ENCODE results near the gene TIMM13. TPM values are rescaled to one million over a fixed set of nuclear protein-coding genes. Genes with fewer than 3 reads are reported as not detected.

Gene TIMM13
- total and polyA plus RNA-seq, 9 donors = 99.2 to 120 (median 107) TPM

- H3K36me3 ChIP-seq (ENCODE audit: control insufficient read depth, insufficient read depth, low read length) = no peaks in the 10 kb centered on the region
- H3K27ac ChIP-seq (ENCODE audit: low read length) = no peak overlapping the region
- H3K9me3 ChIP-seq (replicated peaks; ENCODE audit: control insufficient read depth, low read depth, low read length) = peaks cover 2% of the 10 kb centered on the region
- no peak overlapping the region for H3K4me3 ChIP-seq (ENCODE audit: low read length)
- WGBS (ENCODE audit: insufficient coverage) = 68% methylated on average over 25 of the region's 29 CpGs
- DNase-seq = no peak
- no peaks in the 10 kb centered on the region for H3K27me3 ChIP-seq (ENCODE audit: control insufficient read depth, insufficient read depth, low read length)
- no peaks in the 10 kb centered on the region for H3K4me1 ChIP-seq (ENCODE audit: control insufficient read depth, insufficient read depth, low read length)
Measured at GRCh38 chr19:2415281-2415972, 12.0 kb downstream of the TIMM13 start.

GRCh38 chr19:2413629-2414028 lies 13.8 kb downstream of the TIMM13 start:
- H3K4me1 ChIP-seq (ENCODE audit: control insufficient read depth, insufficient read depth, low read length) = no peaks in the 10 kb centered on the region
- H3K36me3 ChIP-seq (ENCODE audit: control insufficient read depth, insufficient read depth, low read length) = no peaks in the 10 kb centered on the region
- H3K27me3 ChIP-seq (ENCODE audit: control insufficient read depth, insufficient read depth, low read length) = peaks cover 3% of the 10 kb centered on the region
- H3K4me3 ChIP-seq (ENCODE audit: low read length) = no peak overlapping the region
- no peak for DNase-seq
- H3K9me3 ChIP-seq (replicated peaks; ENCODE audit: control insufficient read depth, low read depth, low read length) = peaks cover 10% of the 10 kb centered on the region
- H3K27ac ChIP-seq (ENCODE audit: low read length) = no peak overlapping the region
- 89% methylated on average over 15 of the region's 16 CpGs for WGBS (ENCODE audit: insufficient coverage)

- no peaks in the 10 kb centered on the region for H3K36me3 ChIP-seq (ENCODE audit: control insufficient read depth, insufficient read depth, low read length)
- H3K27ac ChIP-seq (ENCODE audit: low read length) = no peak overlapping the region
- no peaks in the 10 kb centered on the region for H3K4me1 ChIP-seq (ENCODE audit: control insufficient read depth, insufficient read depth, low read length)
- WGBS (ENCODE audit: insufficient coverage) = 90% methylated on average over 6 of the region's 7 CpGs
- no peak for DNase-seq
- no peak overlapping the region for H3K4me3 ChIP-seq (ENCODE audit: low read length)
- H3K27me3 ChIP-seq (ENCODE audit: control insufficient read depth, insufficient read depth, low read length) = peaks cover 3% of the 10 kb centered on the region
- H3K9me3 ChIP-seq (replicated peaks; ENCODE audit: control insufficient read depth, low read depth, low read length) = peaks cover 10% of the 10 kb centered on the region
Measured at GRCh38 chr19:2413159-2413558, 14.2 kb downstream of the TIMM13 start.

- peaks cover 10% of the 10 kb centered on the region for H3K9me3 ChIP-seq (replicated peaks; ENCODE audit: control insufficient read depth, low read depth, low read length)
- no peak overlapping the region for H3K27ac ChIP-seq (ENCODE audit: low read length)
- H3K27me3 ChIP-seq (ENCODE audit: control insufficient read depth, insufficient read depth, low read length) = peaks cover 3% of the 10 kb centered on the region
- H3K4me3 ChIP-seq (ENCODE audit: low read length) = no peak overlapping the region
- H3K36me3 ChIP-seq (ENCODE audit: control insufficient read depth, insufficient read depth, low read length) = no peaks in the 10 kb centered on the region
- WGBS (ENCODE audit: insufficient coverage) = 100% methylated on average over 1 of the region's 2 CpGs
- DNase-seq = no peak
- H3K4me1 ChIP-seq (ENCODE audit: control insufficient read depth, insufficient read depth, low read length) = no peaks in the 10 kb centered on the region
Measured at GRCh38 chr19:2412449-2412848, 14.9 kb downstream of the TIMM13 start.

- no peaks in the 10 kb centered on the region for H3K4me1 ChIP-seq (ENCODE audit: control insufficient read depth, insufficient read depth, low read length)
- no peak overlapping the region for H3K4me3 ChIP-seq (ENCODE audit: low read length)
- no peak for DNase-seq
Measured at GRCh38 chr19:2411709-2412108, 15.7 kb downstream of the TIMM13 start.

GRCh38 chr19:2410023-2410422 lies 17.4 kb downstream of the TIMM13 start:
- Histone ChIP-seq H3K27ac (ENCODE audit: low read length) (no peak overlapping the region), H3K4me3 (ENCODE audit: low read length) (no peak overlapping the region), H3K36me3 (ENCODE audit: control insufficient read depth, insufficient read depth, low read length) (no peaks in the 10 kb centered on the region), H3K4me1 (ENCODE audit: control insufficient read depth, insufficient read depth, low read length) (no peaks in the 10 kb centered on the region), H3K9me3 (replicated peaks; ENCODE audit: control insufficient read depth, low read depth, low read length) (peaks cover 10% of the 10 kb centered on the region), H3K27me3 (ENCODE audit: control insufficient read depth, insufficient read depth, low read length) (peaks cover 3% of the 10 kb centered on the region)
- 97% methylated on average over 7 of the region's 7 CpGs for WGBS (ENCODE audit: insufficient coverage)
- DNase-seq = no peak

More at GRCh38 chr19:2411709-2412108, 15.7 kb downstream of the TIMM13 start:
- H3K9me3 ChIP-seq (replicated peaks; ENCODE audit: control insufficient read depth, low read depth, low read length) = peaks cover 10% of the 10 kb centered on the region
- H3K27ac ChIP-seq (ENCODE audit: low read length) = no peak overlapping the region
- H3K36me3 ChIP-seq (ENCODE audit: control insufficient read depth, insufficient read depth, low read length) = no peaks in the 10 kb centered on the region
- H3K27me3 ChIP-seq (ENCODE audit: control insufficient read depth, insufficient read depth, low read length) = peaks cover 3% of the 10 kb centered on the region
- WGBS (ENCODE audit: insufficient coverage) = 76% methylated on average over 5 of the region's 8 CpGs

- no peaks in the 10 kb centered on the region for H3K4me1 ChIP-seq (ENCODE audit: control insufficient read depth, insufficient read depth, low read length)
Measured at GRCh38 chr19:2409352-2409912, 18.0 kb downstream of the TIMM13 start.

GRCh38 chr19:2408247-2408646 lies 19.1 kb downstream of the TIMM13 start:
- 82% methylated on average over 25 of the region's 25 CpGs for WGBS (ENCODE audit: insufficient coverage)
- no peak for DNase-seq
- H3K36me3 ChIP-seq (ENCODE audit: control insufficient read depth, insufficient read depth, low read length) = no peaks in the 10 kb centered on the region
- H3K4me3 ChIP-seq (ENCODE audit: low read length) = no peak overlapping the region
- no peak overlapping the region for H3K27ac ChIP-seq (ENCODE audit: low read length)
- H3K4me1 ChIP-seq (ENCODE audit: control insufficient read depth, insufficient read depth, low read length) = no peaks in the 10 kb centered on the region
- H3K9me3 ChIP-seq (replicated peaks; ENCODE audit: control insufficient read depth, low read depth, low read length) = peaks cover 11% of the 10 kb centered on the region
- peaks cover 3% of the 10 kb centered on the region for H3K27me3 ChIP-seq (ENCODE audit: control insufficient read depth, insufficient read depth, low read length)

More at GRCh38 chr19:2409352-2409912, 18.0 kb downstream of the TIMM13 start:
- peaks cover 10% of the 10 kb centered on the region for H3K9me3 ChIP-seq (replicated peaks; ENCODE audit: control insufficient read depth, low read depth, low read length)
- no peaks in the 10 kb centered on the region for H3K36me3 ChIP-seq (ENCODE audit: control insufficient read depth, insufficient read depth, low read length)
- H3K4me3 ChIP-seq (ENCODE audit: low read length) = no peak overlapping the region
- peaks cover 3% of the 10 kb centered on the region for H3K27me3 ChIP-seq (ENCODE audit: control insufficient read depth, insufficient read depth, low read length)
- DNase-seq = no peak
- 92% methylated on average over 5 of the region's 7 CpGs for WGBS (ENCODE audit: insufficient coverage)
- H3K27ac ChIP-seq (ENCODE audit: low read length) = no peak overlapping the region

- WGBS (ENCODE audit: insufficient coverage) = 100% methylated on average over 4 of the region's 4 CpGs
- H3K36me3 ChIP-seq (ENCODE audit: control insufficient read depth, insufficient read depth, low read length) = no peaks in the 10 kb centered on the region
- peaks cover 2% of the 10 kb centered on the region for H3K9me3 ChIP-seq (replicated peaks; ENCODE audit: control insufficient read depth, low read depth, low read length)
- H3K4me1 ChIP-seq (ENCODE audit: control insufficient read depth, insufficient read depth, low read length) = no peaks in the 10 kb centered on the region
- H3K27ac ChIP-seq (ENCODE audit: low read length) = no peak overlapping the region
- no peaks in the 10 kb centered on the region for H3K27me3 ChIP-seq (ENCODE audit: control insufficient read depth, insufficient read depth, low read length)
- no peak overlapping the region for H3K4me3 ChIP-seq (ENCODE audit: low read length)
- no peak for DNase-seq
Measured at GRCh38 chr19:2399582-2399981, 27.8 kb downstream of the TIMM13 start.

GRCh38 chr19:2398735-2399305 lies 28.6 kb downstream of the TIMM13 start:
- no peaks in the 10 kb centered on the region for H3K27me3 ChIP-seq (ENCODE audit: control insufficient read depth, insufficient read depth, low read length)
- no peaks in the 10 kb centered on the region for H3K9me3 ChIP-seq (replicated peaks; ENCODE audit: control insufficient read depth, low read depth, low read length)
- H3K27ac ChIP-seq (ENCODE audit: low read length) = no peak overlapping the region
- 76% methylated on average over 8 of the region's 14 CpGs for WGBS (ENCODE audit: insufficient coverage)
- H3K4me3 ChIP-seq (ENCODE audit: low read length) = no peak overlapping the region
- no peak for DNase-seq
- no peaks in the 10 kb centered on the region for H3K4me1 ChIP-seq (ENCODE audit: control insufficient read depth, insufficient read depth, low read length)
- no peaks in the 10 kb centered on the region for H3K36me3 ChIP-seq (ENCODE audit: control insufficient read depth, insufficient read depth, low read length)
